Fibroblast of lung (primary cell): ENCODE data around the gene PGC. TPM values are rescaled to one million over a fixed set of nuclear protein-coding genes. Genes with fewer than 3 reads are reported as not detected.

Experiments used
- DNase-seq, 2 donors: peaks; one replicate each; pipeline versions ENCODE4 v3.0.0 to v3.0.0-alpha.2; 2010; ENCODE audit warnings: low read depth in 2 of 2
- H2AFZ ChIP-seq: 2 replicates; pipeline ENCODE4 v1.5.1; 2012; ENCODE audit warnings: low read length, control low read depth, inconsistent platforms
- H3K27ac ChIP-seq: 2 replicates; pipeline ENCODE4 v1.5.1; 2011; ENCODE audit warnings: low read length, control low read depth; ENCODE audit not compliant: insufficient read depth
- H3K27me3 ChIP-seq: 2 replicates; pipeline ENCODE4 v1.5.1; 2011; ENCODE audit warnings: mild to moderate bottlenecking, low read length; ENCODE audit not compliant: control insufficient read depth, insufficient read depth
- H3K36me3 ChIP-seq: 2 replicates; pipeline ENCODE4 v1.5.1; 2011; ENCODE audit warnings: low read length; ENCODE audit not compliant: control insufficient read depth, insufficient read depth
- H3K4me1 ChIP-seq: 2 replicates; pipeline ENCODE4 v1.5.1; 2011; ENCODE audit warnings: low read length; ENCODE audit not compliant: control insufficient read depth, insufficient read depth; ENCODE audit errors: extremely low read depth
- H3K4me2 ChIP-seq: 2 replicates; pipeline ENCODE4 v1.5.1; 2011; ENCODE audit warnings: low read length, control low read depth; ENCODE audit not compliant: insufficient read depth; ENCODE audit errors: extremely low read depth
- H3K4me3 ChIP-seq, 4 experiments: fragments of 200-600 bp in 1 of 4; sonication (generic) in 1 of 4; replicated peaks in 1 of 4; 2 replicates each; pipeline ENCODE4 v1.5.1; 2011 to 2016; ENCODE audit warnings: low read length in 4 of 4, low read depth in 3 of 4, mild to moderate bottlenecking in 3 of 4, control low read depth in 2 of 4, inconsistent platforms in 1 of 4, mixed read lengths in 1 of 4; ENCODE audit not compliant: insufficient read depth in 1 of 4; ENCODE audit errors: control extremely low read depth in 1 of 4
- H3K79me2 ChIP-seq: 2 replicates; pipeline ENCODE4 v1.5.1; 2012; ENCODE audit warnings: mild to moderate bottlenecking, low read length, inconsistent platforms; ENCODE audit not compliant: control insufficient read depth, insufficient read depth
- H3K9ac ChIP-seq: 2 replicates; pipeline ENCODE4 v1.5.1; 2011; ENCODE audit warnings: mild to moderate bottlenecking, low read length, control low read depth; ENCODE audit not compliant: insufficient read depth
- H3K9me3 ChIP-seq: 2 replicates; pipeline ENCODE4 v1.5.1; 2012; ENCODE audit warnings: low read depth, low read length; ENCODE audit not compliant: control insufficient read depth, insufficient read depth
- H4K20me1 ChIP-seq: 2 replicates; pipeline ENCODE4 v1.5.1; 2011; ENCODE audit warnings: low read length; ENCODE audit not compliant: control insufficient read depth, insufficient read depth; ENCODE audit errors: extremely low read depth
- EZH2 ChIP-seq: IDR thresholded peaks from 2 replicates; pipeline ENCODE4 v1.5.1; 2012; ENCODE audit warnings: low read length, control low read depth, mild to moderate bottlenecking; ENCODE audit errors: missing control alignments
- polyA plus RNA-seq, 2 donors: library from polyadenylated mRNA; depleted of rRNA in 1 of 2; stranded (reverse) in 1 of 2; unstranded in 1 of 2; fragments of >200 nt; gene quantifications; 2 replicates each; pipeline ENCODE4 v1.2.1, GENCODE V29; 2011 to 2012; ENCODE audit warnings: missing spikeins in 1 of 2
- total RNA-seq: library from RNA; depleted of rRNA; stranded (reverse); fragments of >200 nt; gene quantifications from 2 replicates; pipeline ENCODE4 v1.2.1, GENCODE V29; 2014
- TF ChIP-seq, protein P1 (sequence below), 2 donors: IDR thresholded peaks in 1 of 2; conservative IDR thresholded peaks in 1 of 2; 1 replicate in 1 of 2; 2 replicates in 1 of 2; pipeline ENCODE4 v1.5.1; 2011 to 2012; ENCODE audit warnings: low read length in 2 of 2, control low read depth in 1 of 2, inconsistent platforms in 1 of 2, low read depth in 1 of 2, mild to moderate bottlenecking in 1 of 2

The PGC gene
- total and polyA plus RNA-seq, 2 donors (not counting 1 experiment from before 2014, with no cell fraction given): not detected

DNA sequence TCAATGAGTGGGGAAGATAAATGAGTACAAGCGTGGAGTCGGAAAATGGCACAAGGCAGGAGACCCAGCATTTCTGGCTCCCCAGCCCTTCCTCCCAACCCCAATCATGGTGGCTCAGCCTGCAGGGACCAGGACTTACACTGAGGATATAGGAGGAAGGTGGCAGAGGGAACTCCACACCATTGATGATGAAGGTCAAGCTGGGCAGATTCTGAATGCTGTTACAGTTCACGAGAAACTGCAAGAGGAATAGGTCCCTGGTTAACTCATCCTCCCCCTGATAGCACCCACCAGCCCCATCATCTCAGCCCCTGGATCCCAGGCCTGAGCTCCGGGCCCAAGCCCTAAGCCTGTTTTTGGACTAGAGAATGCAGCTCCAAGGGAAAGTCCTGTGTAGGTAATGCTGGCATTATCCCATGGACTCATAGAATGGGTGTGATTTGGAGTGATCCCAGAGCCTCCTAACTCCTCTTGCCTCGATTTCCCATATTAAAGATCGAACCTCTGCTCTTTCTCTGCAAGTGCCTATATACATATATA lies 9.5 kb downstream of the PGC start:
- H3K27me3 ChIP-seq: no peaks in the 10 kb centered on the region
- no peak overlapping the region for H3K4me2 ChIP-seq
- H3K36me3 ChIP-seq: no peaks in the 10 kb centered on the region
- no peak overlapping the region for H3K27ac ChIP-seq
- H2AFZ ChIP-seq: no peak overlapping the region
- TF ChIP-seq EZH2: no peak
- TF ChIP-seq, protein P1, sequence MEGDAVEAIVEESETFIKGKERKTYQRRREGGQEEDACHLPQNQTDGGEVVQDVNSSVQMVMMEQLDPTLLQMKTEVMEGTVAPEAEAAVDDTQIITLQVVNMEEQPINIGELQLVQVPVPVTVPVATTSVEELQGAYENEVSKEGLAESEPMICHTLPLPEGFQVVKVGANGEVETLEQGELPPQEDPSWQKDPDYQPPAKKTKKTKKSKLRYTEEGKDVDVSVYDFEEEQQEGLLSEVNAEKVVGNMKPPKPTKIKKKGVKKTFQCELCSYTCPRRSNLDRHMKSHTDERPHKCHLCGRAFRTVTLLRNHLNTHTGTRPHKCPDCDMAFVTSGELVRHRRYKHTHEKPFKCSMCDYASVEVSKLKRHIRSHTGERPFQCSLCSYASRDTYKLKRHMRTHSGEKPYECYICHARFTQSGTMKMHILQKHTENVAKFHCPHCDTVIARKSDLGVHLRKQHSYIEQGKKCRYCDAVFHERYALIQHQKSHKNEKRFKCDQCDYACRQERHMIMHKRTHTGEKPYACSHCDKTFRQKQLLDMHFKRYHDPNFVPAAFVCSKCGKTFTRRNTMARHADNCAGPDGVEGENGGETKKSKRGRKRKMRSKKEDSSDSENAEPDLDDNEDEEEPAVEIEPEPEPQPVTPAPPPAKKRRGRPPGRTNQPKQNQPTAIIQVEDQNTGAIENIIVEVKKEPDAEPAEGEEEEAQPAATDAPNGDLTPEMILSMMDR (conservative IDR thresholded peaks at IDR 0.05 in 1 of 2, IDR thresholded peaks at IDR 0.05 in 1 of 2; ENCODE audit: low read depth in 1 of 2, low read length in 2 of 2): no peak
- no peaks in the 10 kb centered on the region for H3K4me1 ChIP-seq
- no peak for DNase-seq
- H3K9me3 ChIP-seq: no peaks in the 10 kb centered on the region
- H3K4me3 ChIP-seq: no peak overlapping the region
- H3K79me2 ChIP-seq: no peaks in the 10 kb centered on the region
- H4K20me1 ChIP-seq: no peaks in the 10 kb centered on the region
- no peak overlapping the region for H3K9ac ChIP-seq

DNA sequence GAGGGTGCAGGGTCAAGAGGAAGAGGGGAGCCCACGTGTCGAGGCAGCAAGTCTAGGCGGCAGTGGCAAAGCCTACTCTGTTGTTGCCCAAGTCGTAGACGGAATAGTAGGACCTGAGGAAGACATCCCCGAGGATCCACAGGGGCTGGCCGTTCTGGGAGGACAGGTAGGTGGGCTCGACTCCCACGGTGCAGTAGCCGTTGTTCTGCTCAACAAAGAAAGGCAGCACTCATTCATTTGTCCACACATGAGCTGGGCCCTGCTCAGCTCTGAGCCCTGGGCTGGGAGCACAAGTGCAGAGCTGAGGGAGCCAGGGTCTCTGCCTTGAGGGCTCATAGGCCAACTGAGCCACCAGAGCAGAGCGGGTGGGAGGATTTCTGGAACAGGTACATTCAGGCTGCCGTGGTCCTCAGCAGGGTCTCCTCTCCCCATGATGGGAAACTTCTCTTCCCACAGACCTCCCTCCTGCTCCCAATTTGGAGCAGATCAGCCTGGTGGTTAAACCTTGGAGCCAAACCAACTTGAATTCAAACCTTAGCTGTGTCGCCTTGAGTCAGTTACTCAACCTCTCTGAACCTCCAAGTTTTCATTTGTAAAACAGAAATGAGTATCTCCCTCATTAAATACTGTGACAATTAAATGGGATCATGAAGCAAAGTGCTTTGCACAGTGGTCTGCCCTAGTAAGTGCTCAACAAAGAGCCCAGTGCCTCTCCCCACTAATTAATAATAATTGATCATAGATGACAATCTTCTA lies 10.2 kb downstream of the PGC start:
- DNase-seq: no peak
- no peak overlapping the region for H3K4me3 ChIP-seq
- H3K9ac ChIP-seq: no peak overlapping the region
- H4K20me1 ChIP-seq: no peaks in the 10 kb centered on the region
- no peak overlapping the region for H2AFZ ChIP-seq
- TF ChIP-seq, protein P1 (conservative IDR thresholded peaks at IDR 0.05 in 1 of 2, IDR thresholded peaks at IDR 0.05 in 1 of 2; ENCODE audit: low read depth in 1 of 2, low read length in 2 of 2): no peak
- TF ChIP-seq EZH2: no peak
- H3K36me3 ChIP-seq: no peaks in the 10 kb centered on the region
- no peak overlapping the region for H3K27ac ChIP-seq
- no peaks in the 10 kb centered on the region for H3K4me1 ChIP-seq
- H3K27me3 ChIP-seq: no peaks in the 10 kb centered on the region
- no peak overlapping the region for H3K4me2 ChIP-seq
- H3K9me3 ChIP-seq: no peaks in the 10 kb centered on the region
- no peaks in the 10 kb centered on the region for H3K79me2 ChIP-seq

- Histone ChIP-seq H3K4me3 (no peak overlapping the region), H3K9me3 (no peaks in the 10 kb centered on the region), H3K36me3 (no peaks in the 10 kb centered on the region), H3K4me1 (no peaks in the 10 kb centered on the region), H3K79me2 (no peaks in the 10 kb centered on the region), H4K20me1 (no peaks in the 10 kb centered on the region), H2AFZ (no peak overlapping the region), H3K9ac (no peak overlapping the region), H3K27me3 (no peaks in the 10 kb centered on the region), H3K27ac (no peak overlapping the region), H3K4me2 (no peak overlapping the region)
- no peak for DNase-seq
- no peak for TF ChIP-seq EZH2
- TF ChIP-seq, protein P1 (conservative IDR thresholded peaks at IDR 0.05 in 1 of 2, IDR thresholded peaks at IDR 0.05 in 1 of 2; ENCODE audit: low read depth in 1 of 2, low read length in 2 of 2): no peak
Observed at GRCh38 chr6:41736186-41736733, 10.9 kb downstream of the PGC start.
